DOHH2 (cell line): ENCODE data around the gene AMIGO2.

ENCODE experiments used
- CTCF ChIP-seq: fragments of 200-600 bp; sonication (generic); IDR thresholded peaks from one replicate; pipeline ENCODE4 v1.5.1; 2014; ENCODE audit warnings: antibody characterized with exemption, mild to moderate bottlenecking, low read depth, low read length; ENCODE audit not compliant: poor library complexity, severe bottlenecking
- EZH2phosphoT487 ChIP-seq: fragments of 200-600 bp; sonication (generic); IDR thresholded peaks from 2 replicates; pipeline ENCODE4 v1.6.1; 2017; ENCODE audit warnings: borderline replicate concordance, mild to moderate bottlenecking, antibody characterized with exemption, low read length, moderate library complexity, mixed read lengths

- TF ChIP-seq CTCF (no peak), EZH2phosphoT487 (no peak)
Observed at GRCh38 chr12:47078086-47078395, 1.7 kb downstream of the AMIGO2 start.
